ENCODE data around the gene MED15.
"Not testable (repeated sequence)": the region's sequence is repeated elsewhere in the genome, so short reads cannot be mapped to it uniquely, and the experiment has no call there.

The MED15 gene

DNA sequence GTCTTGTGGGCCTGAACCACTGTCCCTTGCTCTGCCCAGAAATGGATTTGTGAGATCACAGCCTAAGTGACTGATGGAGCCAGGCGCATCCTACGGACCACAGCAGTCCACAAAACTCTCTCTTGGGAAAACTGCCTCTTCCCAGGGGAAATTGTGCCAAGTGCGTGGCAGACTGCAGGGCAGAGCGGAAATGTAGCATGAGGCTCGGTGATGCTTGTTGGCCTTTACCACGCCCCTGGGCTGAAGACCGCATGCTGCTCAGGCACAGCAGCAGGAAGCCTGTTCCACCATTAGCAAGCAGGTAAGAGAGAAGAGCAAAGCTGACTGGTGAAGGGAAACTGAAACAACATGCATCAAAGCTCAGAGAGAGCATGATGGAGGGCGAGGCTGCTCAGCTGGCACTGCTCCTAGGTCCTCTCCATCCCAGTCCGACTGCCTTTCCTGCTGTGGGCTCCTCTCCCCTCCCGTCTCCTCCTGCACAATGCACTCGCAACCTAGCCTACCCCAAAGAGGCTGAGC, 43.3 kb upstream of the MED15 start:
- Histone ChIP-seq H3K9me3 (no peaks in the 10 kb centered on the region), H3K4me1 (ENCODE audit: control insufficient read depth in 1 of 2, insufficient read depth in 1 of 2, low read depth in 1 of 2, low read length in 1 of 2) (peaks cover 48 to 54% of the 10 kb centered on the region in 2 experiments), H3K27me3 (no peaks in the 10 kb centered on the region), H3K36me3 (peaks cover 9% of the 10 kb centered on the region), H3K27ac (peak overlapping the region; percentile 99), H3K4me3 (ENCODE audit: low read depth in 1 of 2, low read length in 1 of 2) (peak overlapping the region; percentile 31 to 51)
- TF ChIP-seq CTCF (IDR thresholded peaks at IDR 0.05), result no peak

- Histone ChIP-seq H3K36me3 (peaks cover 4% of the 10 kb centered on the region), H3K4me3 (ENCODE audit: low read depth in 1 of 2, low read length in 1 of 2) (peak overlapping the region in 1 of 2 experiments; percentile 51), H3K27ac (peak overlapping the region; percentile 99), H3K9me3 (no peaks in the 10 kb centered on the region), H3K27me3 (no peaks in the 10 kb centered on the region), H3K4me1 (ENCODE audit: control insufficient read depth in 1 of 2, insufficient read depth in 1 of 2, low read depth in 1 of 2, low read length in 1 of 2) (peaks cover 48 to 54% of the 10 kb centered on the region in 2 experiments)
- no peak for TF ChIP-seq CTCF (IDR thresholded peaks at IDR 0.05)
Observed at GRCh38 chr22:20464912-20465758, 42.3 kb upstream of the MED15 start.

GRCh38 chr22:20465759-20466077, 41.7 kb upstream of the MED15 start:
- no peak overlapping the region for H3K4me3 ChIP-seq (ENCODE audit: low read depth in 1 of 2, low read length in 1 of 2)
- H3K9me3 ChIP-seq, result no peaks in the 10 kb centered on the region
- H3K27me3 ChIP-seq, result no peaks in the 10 kb centered on the region
- no peak for TF ChIP-seq CTCF (IDR thresholded peaks at IDR 0.05)
- peaks cover 48 to 54% of the 10 kb centered on the region in 2 experiments for H3K4me1 ChIP-seq (ENCODE audit: control insufficient read depth in 1 of 2, insufficient read depth in 1 of 2, low read depth in 1 of 2, low read length in 1 of 2)
- H3K27ac ChIP-seq, result peak overlapping the region; percentile 99
- peaks cover 9% of the 10 kb centered on the region for H3K36me3 ChIP-seq

- Histone ChIP-seq H3K4me1 (ENCODE audit: control insufficient read depth in 1 of 2, insufficient read depth in 1 of 2, low read depth in 1 of 2, low read length in 1 of 2) (peaks cover 48 to 51% of the 10 kb centered on the region in 2 experiments), H3K36me3 (peaks cover 19% of the 10 kb centered on the region), H3K27me3 (no peaks in the 10 kb centered on the region), H3K4me3 (ENCODE audit: low read depth in 1 of 2, low read length in 1 of 2) (peak overlapping the region in 1 of 2 experiments; percentile 7), H3K9me3 (no peaks in the 10 kb centered on the region), H3K27ac (peak overlapping the region; percentile 99)
- TF ChIP-seq CTCF (IDR thresholded peaks at IDR 0.05), result no peak
Observed at GRCh38 chr22:20466659-20467379, 40.6 kb upstream of the MED15 start.

DNA sequence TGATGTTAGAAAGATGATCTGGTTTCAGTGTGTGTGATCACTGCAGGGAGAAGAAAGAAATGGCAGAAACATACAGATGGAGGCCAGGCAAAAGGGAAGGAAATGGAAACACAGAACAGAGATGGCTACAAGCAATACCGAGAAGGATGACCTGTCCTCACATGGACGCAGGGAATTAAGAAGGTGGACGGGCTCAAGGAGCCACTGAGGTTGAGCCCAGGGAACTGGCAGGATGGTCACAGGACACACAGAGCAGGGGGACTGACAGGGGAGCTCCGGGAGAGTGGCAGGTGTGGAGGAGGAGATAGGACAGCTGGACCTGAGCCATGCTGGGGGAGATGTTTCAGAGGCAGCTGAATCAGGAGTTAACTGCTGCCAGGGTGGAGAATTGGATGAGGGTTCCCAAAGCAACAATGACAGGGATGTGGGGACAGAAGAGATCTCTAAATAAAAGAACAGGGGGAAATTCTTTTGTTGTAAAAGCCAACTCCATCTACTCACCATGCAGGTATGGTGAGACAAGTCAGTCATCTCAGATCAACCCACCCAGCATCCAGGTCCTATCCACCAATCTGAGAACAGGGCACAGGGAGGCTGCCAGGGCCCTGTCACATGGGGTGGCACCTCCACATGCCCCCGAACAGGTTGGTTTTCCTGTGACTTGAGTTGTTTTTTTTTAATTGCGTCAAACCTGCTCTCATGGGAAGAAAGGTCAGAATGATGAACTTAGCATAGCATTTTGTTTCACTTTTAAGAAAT, 38.1 kb upstream of the MED15 start:
- Histone ChIP-seq H3K27me3 (no peaks in the 10 kb centered on the region), H3K9me3 (no peaks in the 10 kb centered on the region), H3K36me3 (peaks cover 19% of the 10 kb centered on the region), H3K27ac (peak overlapping the region; percentile 38), H3K4me3 (ENCODE audit: low read depth in 1 of 2, low read length in 1 of 2) (no peak overlapping the region), H3K4me1 (ENCODE audit: control insufficient read depth in 1 of 2, insufficient read depth in 1 of 2, low read depth in 1 of 2, low read length in 1 of 2) (peaks cover 25 to 27% of the 10 kb centered on the region in 2 experiments)
- TF ChIP-seq CTCF (IDR thresholded peaks at IDR 0.05), result no peak

GRCh38 chr22:20470525-20470924, 36.9 kb upstream of the MED15 start:
- not testable (repeated sequence) for H3K27me3 ChIP-seq; H3K4me3 ChIP-seq (ENCODE audit: low read depth in 1 of 2, low read length in 1 of 2); H3K27ac ChIP-seq; H3K9me3 ChIP-seq
- Histone ChIP-seq H3K4me1 (ENCODE audit: control insufficient read depth in 1 of 2, insufficient read depth in 1 of 2, low read depth in 1 of 2, low read length in 1 of 2) (peaks cover 13 to 15% of the 10 kb centered on the region in 2 experiments), H3K36me3 (peaks cover 16% of the 10 kb centered on the region)
